MM.1S (cell line): ENCODE results near the gene RASGRP2.
A peak's percentile ranks its signal among the peaks of the same experiment; 100 is the strongest.

Source experiments
- DNase-seq: peaks from one replicate; pipeline ENCODE4 v3.0.0-alpha.2; 2015
- H2AFZ ChIP-seq: fragments of 300-600 bp; sonication (generic); 2 replicates; pipeline ENCODE4 v1.6.0; 2016; ENCODE audit warnings: antibody characterized with exemption, low read length
- H3F3A ChIP-seq: fragments of 300-600 bp; sonication (generic); 2 replicates; pipeline ENCODE4 v1.6.1; 2016; ENCODE audit warnings: mild to moderate bottlenecking, antibody characterized with exemption, low read length, moderate library complexity, mixed read lengths; ENCODE audit not compliant: insufficient read depth
- H3K27ac ChIP-seq: fragments of 300-600 bp; sonication (generic); 2 replicates; pipeline ENCODE4 v1.5.1; 2016; ENCODE audit warnings: mild to moderate bottlenecking, low read length
- H3K27me3 ChIP-seq: fragments of 300-600 bp; sonication (generic); replicated peaks from 2 replicates; pipeline ENCODE4 v1.6.0; 2016; ENCODE audit warnings: low read length; ENCODE audit not compliant: insufficient read depth
- H3K36me3 ChIP-seq: fragments of 300-600 bp; sonication (generic); replicated peaks from 2 replicates; pipeline ENCODE4 v1.6.1; 2016; ENCODE audit warnings: mild to moderate bottlenecking, low read length, mixed read lengths; ENCODE audit not compliant: insufficient read depth
- H3K4me1 ChIP-seq: fragments of 300-600 bp; sonication (generic); 2 replicates; pipeline ENCODE4 v1.6.1; 2016; ENCODE audit warnings: low read length, mixed read lengths
- H3K4me2 ChIP-seq: fragments of 300-600 bp; sonication (generic); 2 replicates; pipeline ENCODE4 v1.6.0; 2016; ENCODE audit warnings: low read depth, low read length
- H3K4me3 ChIP-seq: fragments of 300-600 bp; sonication (generic); 2 replicates; pipeline ENCODE4 v1.5.1; 2016; ENCODE audit warnings: low read length, mixed read lengths
- H3K79me2 ChIP-seq: fragments of 300-600 bp; sonication (generic); 2 replicates; pipeline ENCODE4 v1.6.1; 2016; ENCODE audit warnings: mixed run types, low read length, mixed read lengths
- H3K9ac ChIP-seq: fragments of 300-600 bp; sonication (generic); 2 replicates; pipeline ENCODE4 v1.6.1; 2016; ENCODE audit warnings: low read length, mixed read lengths
- H3K9me2 ChIP-seq: fragments of 300-600 bp; sonication (generic); replicated peaks from 2 replicates; pipeline ENCODE4 v1.6.1; 2016; ENCODE audit warnings: mild to moderate bottlenecking, low read length, mixed read lengths; ENCODE audit not compliant: insufficient read depth
- H3K9me3 ChIP-seq: fragments of 300-600 bp; sonication (generic); replicated peaks from 2 replicates; pipeline ENCODE4 v1.6.1; 2016; ENCODE audit warnings: mild to moderate bottlenecking, low read length, mixed read lengths; ENCODE audit not compliant: insufficient read depth
- H4K20me1 ChIP-seq: fragments of 300-600 bp; sonication (generic); 2 replicates; pipeline ENCODE4 v1.6.1; 2016; ENCODE audit warnings: mild to moderate bottlenecking, low read length, moderate library complexity, mixed read lengths; ENCODE audit not compliant: insufficient read depth
- CTCF ChIP-seq: fragments of 300-600 bp; sonication (generic); IDR thresholded peaks from 2 replicates; pipeline ENCODE4 v1.5.1; 2016; ENCODE audit warnings: antibody characterized with exemption, low read length, mixed read lengths
- EZH2 ChIP-seq: fragments of 300-600 bp; sonication (generic); optimal IDR thresholded peaks from 2 replicates; pipeline ENCODE3; 2017; ENCODE audit warnings: low read depth, mild to moderate bottlenecking, antibody characterized with exemption, low read length, mixed read lengths
- EZH2phosphoT487 ChIP-seq: fragments of 300-600 bp; sonication (generic); IDR thresholded peaks from 2 replicates; pipeline ENCODE4 v1.6.1; 2018; ENCODE audit warnings: antibody characterized with exemption, low read length

RASGRP2 gene

GRCh38 chr11:64772303-64773018 lies 28.5 kb upstream of the RASGRP2 start:
- Histone ChIP-seq H3K4me2 (no peak overlapping the region), H3K4me3 (no peak overlapping the region), H3K27me3 (no peaks in the 10 kb centered on the region), H3K79me2 (peaks cover 98% of the 10 kb centered on the region), H3K9me2 (no peaks in the 10 kb centered on the region), H4K20me1 (peaks cover 63% of the 10 kb centered on the region), H3F3A (peaks cover 28% of the 10 kb centered on the region), H3K36me3 (peaks cover 62% of the 10 kb centered on the region), H3K27ac (peak overlapping the region; percentile 32; the same call in 1 of the 2 replicates), H3K4me1 (peaks cover 39% of the 10 kb centered on the region), H3K9ac (no peak overlapping the region), H2AFZ (no peak overlapping the region), H3K9me3 (no peaks in the 10 kb centered on the region)
- peak; percentile 18 for DNase-seq
- no peak for TF ChIP-seq EZH2phosphoT487
- no peak for TF ChIP-seq EZH2
- TF ChIP-seq CTCF: no peak

GRCh38 chr11:64771861-64772260 lies 27.9 kb upstream of the RASGRP2 start:
- peaks cover 62% of the 10 kb centered on the region for H4K20me1 ChIP-seq
- peaks cover 68% of the 10 kb centered on the region for H3K36me3 ChIP-seq
- no peaks in the 10 kb centered on the region for H3K9me3 ChIP-seq
- no peak overlapping the region for H3K9ac ChIP-seq
- no peak overlapping the region for H3K4me2 ChIP-seq
- no peak overlapping the region for H2AFZ ChIP-seq
- peaks cover 28% of the 10 kb centered on the region for H3F3A ChIP-seq
- no peaks in the 10 kb centered on the region for H3K27me3 ChIP-seq
- peaks cover 98% of the 10 kb centered on the region for H3K79me2 ChIP-seq
- H3K4me3 ChIP-seq: no peak overlapping the region
- H3K4me1 ChIP-seq: peaks cover 39% of the 10 kb centered on the region
- TF ChIP-seq EZH2phosphoT487 (no peak), EZH2 (no peak), CTCF (no peak)
- H3K27ac ChIP-seq: no peak overlapping the region
- no peak for DNase-seq
- H3K9me2 ChIP-seq: no peaks in the 10 kb centered on the region

GRCh38 chr11:64770120-64770519 lies 26.2 kb upstream of the RASGRP2 start:
- no peak overlapping the region for H3K4me2 ChIP-seq

More at GRCh38 chr11:64770120-64770519, 26.2 kb upstream of the RASGRP2 start:
- Histone ChIP-seq H3K4me3 (no peak overlapping the region), H3K27me3 (no peaks in the 10 kb centered on the region), H3K4me1 (peaks cover 21% of the 10 kb centered on the region), H3K36me3 (peaks cover 63% of the 10 kb centered on the region), H4K20me1 (peaks cover 45% of the 10 kb centered on the region), H3F3A (peaks cover 25% of the 10 kb centered on the region), H3K9ac (no peak overlapping the region), H3K27ac (no peak overlapping the region), H2AFZ (no peak overlapping the region), H3K9me3 (no peaks in the 10 kb centered on the region), H3K79me2 (peaks cover 84% of the 10 kb centered on the region), H3K9me2 (no peaks in the 10 kb centered on the region)
- DNase-seq: no peak
- no peak for TF ChIP-seq CTCF
